Measurements from ENCODE around the gene NHSL2.

DNA sequence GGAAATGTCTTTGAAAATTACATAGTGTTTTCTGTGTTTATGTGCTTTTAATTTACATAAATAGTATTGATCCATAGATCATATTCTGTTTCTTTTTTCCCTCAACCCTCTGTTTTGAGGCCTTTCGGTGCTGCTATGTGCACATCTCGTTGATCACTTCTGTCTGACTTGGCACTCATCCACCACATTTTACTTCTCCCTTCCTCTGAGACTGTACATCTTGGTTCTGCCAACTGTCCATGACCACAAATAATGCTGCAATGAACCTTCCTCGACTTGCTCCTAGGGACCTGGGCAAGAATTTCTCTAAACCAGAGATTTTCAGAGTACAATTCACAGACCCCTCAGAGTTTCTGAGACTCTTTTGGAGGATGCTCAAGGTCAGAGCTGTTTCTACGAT lies 146.7 kb downstream of the NHSL2 start:
- TF ChIP-seq YY1 (IDR thresholded peaks at IDR 0.05; ENCODE audit: insufficient read depth, insufficient read length): no peak
- TF ChIP-seq ZNF274 (IDR thresholded peaks at IDR 0.05; ENCODE audit: low read depth, low read length): no peak

Measured in NT2/D1 (cell line).